HG02678 (cell line): ENCODE results near the gene THSD7B.
"Not testable (repeated sequence)": the region's sequence is repeated elsewhere in the genome, so short reads cannot be mapped to it uniquely, and the experiment has no call there.

Experiments used
- ATAC-seq: cut with Tn5 transposase; IDR thresholded peaks from one replicate; pipeline ENCODE4 v1.9.1; 2021; ENCODE audit warnings: mild to moderate bottlenecking, moderate library complexity; ENCODE audit not compliant: unreplicated experiment

THSD7B gene

GRCh38 chr2:136932700-136933099, 167.4 kb downstream of the THSD7B start:
- ATAC-seq, result no peak

- ATAC-seq, result no peak
These were observed 169.8 kb downstream of the THSD7B start for GRCh38 chr2:136935119-136935518.

GRCh38 chr2:136956050-136956449, 190.7 kb downstream of the THSD7B start:
- no peak for ATAC-seq

GRCh38 chr2:136957044-136957443, 191.7 kb downstream of the THSD7B start:
- no peak for ATAC-seq

GRCh38 chr2:136962105-136962725, 196.9 kb downstream of the THSD7B start:
- ATAC-seq, result no peak

- no peak for ATAC-seq
These were observed 201.1 kb downstream of the THSD7B start for GRCh38 chr2:136966485-136966884.

GRCh38 chr2:136980303-136980702, 215.0 kb downstream of the THSD7B start:
- ATAC-seq, result no peak

GRCh38 chr2:136981689-136982088, 216.3 kb downstream of the THSD7B start:
- not testable (repeated sequence) for ATAC-seq

GRCh38 chr2:136985044-136985443, 219.7 kb downstream of the THSD7B start:
- no peak for ATAC-seq

- no peak for ATAC-seq
These were observed 221.4 kb downstream of the THSD7B start for GRCh38 chr2:136986605-136987221.

GRCh38 chr2:136990316-136990715, 225.0 kb downstream of the THSD7B start:
- no peak for ATAC-seq

GRCh38 chr2:136994793-136995192, 229.4 kb downstream of the THSD7B start:
- ATAC-seq, result no peak

- no peak for ATAC-seq
These were observed 232.2 kb downstream of the THSD7B start for GRCh38 chr2:136997557-136997956.

- no peak for ATAC-seq
These were observed 235.5 kb downstream of the THSD7B start for GRCh38 chr2:137000811-137001210.

GRCh38 chr2:137002896-137003295, 237.6 kb downstream of the THSD7B start:
- no peak for ATAC-seq

- ATAC-seq, result no peak
These were observed 239.9 kb downstream of the THSD7B start for GRCh38 chr2:137005210-137005609.

- ATAC-seq, result no peak
These were observed 242.6 kb downstream of the THSD7B start for GRCh38 chr2:137007938-137008337.

GRCh38 chr2:137009953-137010352, 244.6 kb downstream of the THSD7B start:
- ATAC-seq, result no peak

GRCh38 chr2:137020452-137021196, 255.3 kb downstream of the THSD7B start:
- ATAC-seq, result no peak

- ATAC-seq, result no peak
These were observed 256.4 kb downstream of the THSD7B start for GRCh38 chr2:137021763-137022162.

- no peak for ATAC-seq
These were observed 257.9 kb downstream of the THSD7B start for GRCh38 chr2:137023205-137023604.

- no peak for ATAC-seq
These were observed 266.4 kb downstream of the THSD7B start for GRCh38 chr2:137031731-137032130.
